Right lobe of liver (tissue), 6 donors: ENCODE results near the gene PHEX. TPM values are rescaled to one million over a fixed set of nuclear protein-coding genes. Genes with fewer than 3 reads are reported as not detected.

ENCODE experiments used
- ATAC-seq, 4 donors: fragments of 200-7000 bp; cut with Tn5 transposase; one replicate each; pipeline ENCODE4 v1.9.1; 2020; ENCODE audit warnings: mild to moderate bottlenecking in 4 of 4, moderate library complexity in 4 of 4
- DNase-seq, 3 donors: peaks; one replicate each; pipeline ENCODE4 v3.0.0-alpha.2; 2020
- H3K27ac ChIP-seq, 3 donors: fragments of 200-600 bp; one replicate each; pipeline ENCODE4 v1.8.0; 2022
- H3K27me3 ChIP-seq, 2 donors: fragments of 200-600 bp; one replicate each; pipeline ENCODE4 v1.8.0; 2022
- H3K36me3 ChIP-seq, 4 donors: fragments of 200-600 bp; sonication (generic) in 1 of 4; one replicate each; pipeline versions ENCODE4 v1.5.1 to v1.8.0; 2017 to 2022; ENCODE audit warnings: control low read depth in 1 of 4
- H3K4me1 ChIP-seq, 4 donors: fragments of 200-600 bp; sonication (generic) in 1 of 4; one replicate each; pipeline versions ENCODE4 v1.5.1 to v1.8.0; 2017 to 2022; ENCODE audit warnings: control low read depth in 1 of 4
- H3K4me3 ChIP-seq, 3 donors: fragments of 200-600 bp; one replicate each; pipeline ENCODE4 v1.8.0; 2022
- H3K9me3 ChIP-seq, 4 donors: fragments of 200-600 bp; sonication (generic) in 1 of 4; one replicate each; pipeline versions ENCODE4 v1.5.1 to v1.8.0; 2017 to 2022; ENCODE audit warnings: control low read depth in 1 of 4
- POLR2A ChIP-seq: fragments of 450-650 bp; IDR thresholded peaks from one replicate; pipeline ENCODE4 v1.6.1; 2017; ENCODE audit warnings: antibody characterized with exemption, mild to moderate bottlenecking
- WGBS: methylation state at CpG from one replicate; pipeline ENCODE4 v1.1.6; 2018; ENCODE audit warnings: low coverage, low lambda C conversion rate; ENCODE audit not compliant: insufficient coverage; ENCODE audit errors: missing lambda C conversion rate; 5-methylcytosine and 5-hydroxymethylcytosine counted together
- intact Hi-C, 2 donors: fragments of 100-400 bp; cut with DNase I; formaldehyde crosslinking; loops; one replicate each; pipeline versions ENCODE4 v1.11.2 to v1.14.1; 2022
- total RNA-seq, 6 experiments: library from RNA; depleted of rRNA in 2 of 6; stranded (reverse); fragments of >200 nt in 2 of 6; fragmentation: NEBNext Ultra II Directional in 3 of 6; extraction: Animal tissue kit (Norgen Biotek cat#: 25700) in 3 of 6; gene quantifications; one replicate each; pipeline versions ENCODE4 v1.1.0 to v1.2.4, GENCODE V29; 2016 to 2023
- TF ChIP-seq, protein P1 (sequence below), 4 donors: fragments of 200-600 bp in 3 of 4; fragments of 450-650 bp in 1 of 4; IDR thresholded peaks; one replicate each; pipeline versions ENCODE4 v1.5.1 to v1.8.0; 2016 to 2022; ENCODE audit warnings: antibody characterized with exemption in 4 of 4, mild to moderate bottlenecking in 2 of 4
- donor health status: DM: no; HTN: yes; CAD: no.
- donor health status: DM: no; HTN: no; CAD: no.
- donor health status: DM: no; HTN: no; CAD: no.
- donor health status: DM: no; HTN: yes; CAD: no.
- donor health status: DM: no; HTN: yes; CAD: no.

Gene PHEX
- total RNA-seq, 6 experiments from 2014 or later = 0.13 TPM; not detected in 5

DNA sequence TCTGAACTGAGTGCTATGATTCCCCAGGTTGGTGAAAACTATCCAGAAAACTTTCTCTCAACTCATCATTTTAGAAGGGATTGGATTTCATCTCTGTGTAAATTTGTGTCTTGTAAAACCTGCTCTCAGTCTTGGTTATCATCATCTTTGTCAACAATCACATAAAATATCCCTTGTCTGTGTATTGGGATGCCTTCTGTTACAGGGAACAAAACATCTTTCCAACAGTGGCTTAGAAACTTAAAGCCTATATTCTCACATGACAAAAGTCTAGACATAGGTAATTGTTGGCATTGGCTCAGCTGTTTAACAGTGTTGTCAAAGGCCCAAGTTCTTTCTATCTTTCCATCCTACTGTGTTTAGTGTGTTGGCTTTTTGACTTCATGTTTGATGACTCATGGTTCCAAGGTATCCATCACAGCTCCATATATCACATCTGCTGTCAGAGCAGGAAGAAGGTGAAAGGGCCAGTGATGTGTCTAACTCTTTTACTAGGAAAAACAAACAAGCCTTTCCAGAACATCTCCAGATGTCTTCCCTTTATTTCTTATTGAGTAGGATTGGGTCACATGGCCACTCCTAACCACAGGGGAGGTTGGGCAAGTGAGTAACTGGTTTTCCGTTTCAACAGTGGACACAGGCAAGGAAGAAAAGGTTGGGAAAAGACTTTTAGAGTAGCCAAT lies 65.0 kb downstream of the PHEX start:
- TF ChIP-seq POLR2A = no peak
- TF ChIP-seq, protein P1, sequence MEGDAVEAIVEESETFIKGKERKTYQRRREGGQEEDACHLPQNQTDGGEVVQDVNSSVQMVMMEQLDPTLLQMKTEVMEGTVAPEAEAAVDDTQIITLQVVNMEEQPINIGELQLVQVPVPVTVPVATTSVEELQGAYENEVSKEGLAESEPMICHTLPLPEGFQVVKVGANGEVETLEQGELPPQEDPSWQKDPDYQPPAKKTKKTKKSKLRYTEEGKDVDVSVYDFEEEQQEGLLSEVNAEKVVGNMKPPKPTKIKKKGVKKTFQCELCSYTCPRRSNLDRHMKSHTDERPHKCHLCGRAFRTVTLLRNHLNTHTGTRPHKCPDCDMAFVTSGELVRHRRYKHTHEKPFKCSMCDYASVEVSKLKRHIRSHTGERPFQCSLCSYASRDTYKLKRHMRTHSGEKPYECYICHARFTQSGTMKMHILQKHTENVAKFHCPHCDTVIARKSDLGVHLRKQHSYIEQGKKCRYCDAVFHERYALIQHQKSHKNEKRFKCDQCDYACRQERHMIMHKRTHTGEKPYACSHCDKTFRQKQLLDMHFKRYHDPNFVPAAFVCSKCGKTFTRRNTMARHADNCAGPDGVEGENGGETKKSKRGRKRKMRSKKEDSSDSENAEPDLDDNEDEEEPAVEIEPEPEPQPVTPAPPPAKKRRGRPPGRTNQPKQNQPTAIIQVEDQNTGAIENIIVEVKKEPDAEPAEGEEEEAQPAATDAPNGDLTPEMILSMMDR (IDR thresholded peaks at IDR 0.05) = no peak
- DNase-seq = no peak
- intact Hi-C loops = no loop called here
- Histone ChIP-seq H3K36me3 (no peaks in the 10 kb centered on the region), H3K4me1 (no peaks in the 10 kb centered on the region), H3K27me3 (no peaks in the 10 kb centered on the region), H3K4me3 (no peak overlapping the region), H3K27ac (no peak overlapping the region), H3K9me3 (no peaks in the 10 kb centered on the region)
- no peak for ATAC-seq
- 17% methylated on average over 1 of the region's 1 CpG for whole genome bisulfite sequencing

DNA sequence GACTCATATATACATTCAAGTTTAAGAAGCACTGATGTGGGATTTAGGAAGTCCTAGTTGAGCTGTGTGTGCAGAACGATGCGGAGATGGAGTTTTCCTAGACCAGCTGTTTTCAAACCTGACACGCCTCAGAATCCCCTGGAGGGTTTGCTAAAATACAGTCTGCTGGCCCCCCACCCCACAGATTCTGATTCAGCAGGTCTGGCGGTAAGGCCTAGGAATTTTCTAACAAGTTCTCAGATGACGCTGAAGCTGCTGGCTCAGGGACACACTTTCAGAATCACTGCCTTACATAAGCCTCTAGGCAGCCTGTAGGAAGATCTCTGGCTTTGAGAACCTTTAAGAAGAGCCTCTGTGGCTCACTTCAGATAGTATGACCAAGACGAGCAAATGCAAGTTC lies 73.1 kb downstream of the PHEX start:
- H3K4me1 ChIP-seq = no peaks in the 10 kb centered on the region
- H3K27me3 ChIP-seq = no peaks in the 10 kb centered on the region
- no peaks in the 10 kb centered on the region for H3K36me3 ChIP-seq
- ATAC-seq (no peak), DNase-seq (no peak)
- H3K4me3 ChIP-seq = no peak overlapping the region
- intact Hi-C loops = no loop called here
- TF ChIP-seq POLR2A = no peak
- TF ChIP-seq, protein P1 (IDR thresholded peaks at IDR 0.05) = no peak
- no peak overlapping the region for H3K27ac ChIP-seq
- 88% methylated on average over 3 of the region's 6 CpGs for WGBS
- H3K9me3 ChIP-seq = no peaks in the 10 kb centered on the region

DNA sequence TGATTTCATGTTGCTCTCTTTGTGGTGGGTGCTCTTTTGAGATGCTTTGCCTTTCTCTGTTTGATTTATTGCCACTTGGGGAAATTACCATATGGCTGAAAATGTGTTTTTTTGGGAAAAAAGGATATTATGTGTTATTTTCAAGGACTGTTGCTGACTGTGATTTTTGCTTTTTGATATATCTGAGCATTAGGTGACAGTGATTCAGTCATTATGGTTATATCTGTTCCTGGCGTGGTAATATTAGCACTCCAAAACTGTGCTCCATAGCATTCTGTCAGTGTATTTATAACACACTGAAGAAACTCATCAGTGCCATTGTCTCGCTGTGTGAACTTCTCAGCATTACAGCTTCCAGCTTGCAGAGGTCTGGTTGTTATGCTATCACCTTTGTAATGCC lies 73.8 kb downstream of the PHEX start:
- 62% methylated on average over 2 of the region's 2 CpGs for WGBS
- no peak for ATAC-seq
- no peak for TF ChIP-seq POLR2A
- TF ChIP-seq, protein P1 (IDR thresholded peaks at IDR 0.05) = no peak

DNA sequence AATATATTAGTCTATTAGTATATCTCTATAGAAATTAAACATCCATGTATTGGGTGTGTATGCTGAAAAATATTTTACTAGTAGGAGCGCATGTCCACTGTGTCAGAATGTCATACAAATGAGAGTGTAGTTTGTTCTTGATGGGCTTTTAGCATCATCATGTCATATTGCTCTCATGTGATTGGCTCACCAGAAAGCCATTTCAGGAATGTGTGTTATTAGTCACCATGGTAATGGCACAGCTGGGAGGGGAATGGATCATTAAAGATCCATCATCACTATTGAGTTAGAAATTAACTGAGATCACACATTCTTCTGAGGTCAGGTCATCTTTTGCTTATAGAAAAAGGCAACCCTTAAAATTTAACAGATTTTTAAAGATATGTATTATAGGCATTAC lies 77.3 kb downstream of the PHEX start:
- 83% methylated on average over 1 of the region's 1 CpG for WGBS
- Histone ChIP-seq H3K4me3 (no peak overlapping the region), H3K4me1 (peaks cover 0 to 4% (median 0%) of the 10 kb centered on the region in 4 donors), H3K27ac (no peak overlapping the region), H3K27me3 (no peaks in the 10 kb centered on the region), H3K9me3 (no peaks in the 10 kb centered on the region), H3K36me3 (no peaks in the 10 kb centered on the region)
- ATAC-seq = no peak
- TF ChIP-seq, protein P1 (IDR thresholded peaks at IDR 0.05) = no peak
- TF ChIP-seq POLR2A = no peak
- DNase-seq = no peak
- intact Hi-C loops = no loop called here

More for the DNA sequence above, 73.8 kb downstream of the PHEX start:
- Histone ChIP-seq H3K36me3 (no peaks in the 10 kb centered on the region), H3K27me3 (no peaks in the 10 kb centered on the region), H3K27ac (no peak overlapping the region), H3K4me3 (no peak overlapping the region), H3K9me3 (no peaks in the 10 kb centered on the region), H3K4me1 (peaks cover 0 to 4% (median 0%) of the 10 kb centered on the region in 4 donors)
- no peak for DNase-seq
- intact Hi-C loops = no loop called here
